ENCODE measurements around the gene HTR2B.
"Not testable (repeated sequence)": the region's sequence is repeated elsewhere in the genome, so short reads cannot be mapped to it uniquely, and the experiment has no call there.

HTR2B gene

DNA sequence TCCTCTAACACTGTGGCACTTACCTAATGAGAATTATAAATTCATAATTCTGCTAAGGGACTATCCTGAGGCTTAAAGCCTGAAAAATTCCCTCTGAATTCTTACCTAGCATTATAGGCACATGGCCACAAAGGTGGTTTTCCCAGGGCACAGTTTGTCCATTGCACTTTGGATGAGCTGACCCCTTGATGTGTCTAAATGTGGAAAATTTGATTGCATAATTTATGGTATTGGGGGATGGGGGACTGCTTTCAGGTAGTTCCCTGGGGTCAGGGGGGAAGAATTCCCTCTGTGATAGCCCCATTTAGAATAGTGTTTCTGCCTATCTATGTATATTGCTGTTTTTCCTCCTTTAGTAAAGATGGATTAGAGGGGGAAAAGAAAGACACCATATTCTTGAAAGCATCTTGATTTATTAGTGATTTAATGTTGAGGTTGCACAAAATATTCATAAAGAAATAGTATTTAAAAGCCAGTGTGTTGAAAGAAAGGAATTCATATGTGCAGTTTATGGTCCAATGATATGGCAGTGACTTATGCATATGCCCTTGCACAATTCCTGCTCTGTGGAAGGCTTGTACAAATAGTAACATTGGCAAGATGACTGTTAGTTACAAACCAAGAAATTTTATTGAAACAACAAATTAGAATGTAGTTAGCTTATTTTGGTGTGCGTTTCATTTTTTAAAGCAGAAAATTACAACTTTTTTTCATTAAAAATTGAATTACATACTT is 8.7 kb upstream of the HTR2B start:
- no peak for DNase-seq

DNA sequence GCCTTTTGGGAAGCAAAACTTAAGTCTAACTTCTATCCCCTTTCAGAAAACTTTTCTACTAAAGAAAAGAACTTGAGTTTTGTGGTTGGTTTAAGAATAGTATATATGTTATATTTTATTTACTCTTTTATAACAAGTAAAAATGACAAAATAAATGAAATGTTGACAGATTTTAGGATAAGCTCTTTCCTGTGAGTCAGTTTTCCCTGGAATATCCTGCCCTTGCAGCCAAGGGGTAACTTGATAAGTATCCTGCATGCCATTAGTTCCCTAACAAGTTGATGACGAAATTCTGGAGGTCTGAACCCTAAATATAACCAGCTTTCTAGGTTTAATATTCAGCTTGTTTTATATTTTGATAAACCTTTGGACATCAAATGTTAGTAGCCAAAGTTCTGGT is 7.3 kb upstream of the HTR2B start:
- no peak for DNase-seq

DNA sequence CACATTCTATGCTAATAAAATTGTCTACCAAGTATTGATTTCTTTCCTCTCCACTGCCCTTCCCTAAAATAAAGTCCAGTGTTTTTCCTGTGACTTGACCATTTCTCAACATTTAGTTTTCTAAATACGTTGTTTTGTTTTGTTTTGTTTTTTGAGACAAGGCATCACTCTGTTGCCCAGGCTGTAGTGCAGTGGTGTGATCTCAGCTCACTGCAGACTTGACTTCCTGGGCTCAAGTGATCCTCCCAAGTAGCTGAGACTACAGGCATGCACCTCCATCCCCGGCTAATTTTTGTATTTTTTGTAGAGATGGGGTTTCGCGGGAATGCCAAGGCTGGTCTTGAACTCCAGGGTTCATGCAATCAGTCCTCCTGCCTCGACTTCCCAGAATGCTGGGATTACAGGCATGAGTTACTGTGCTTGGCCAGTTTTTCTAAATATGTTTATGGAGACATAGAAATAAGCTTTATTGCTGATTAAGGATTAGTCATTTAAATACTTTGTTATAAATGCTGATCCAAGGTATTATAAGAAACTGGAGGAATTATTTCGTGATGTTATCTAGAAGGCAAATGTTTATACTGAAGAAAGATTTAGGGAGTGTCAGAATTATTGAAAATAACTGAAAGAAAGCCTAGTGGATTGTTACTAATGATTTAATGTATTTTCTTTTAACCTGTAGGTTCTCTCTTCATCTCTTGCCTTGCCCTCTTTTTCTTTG is 5.7 kb upstream of the HTR2B start:
- no peak for DNase-seq

DNA sequence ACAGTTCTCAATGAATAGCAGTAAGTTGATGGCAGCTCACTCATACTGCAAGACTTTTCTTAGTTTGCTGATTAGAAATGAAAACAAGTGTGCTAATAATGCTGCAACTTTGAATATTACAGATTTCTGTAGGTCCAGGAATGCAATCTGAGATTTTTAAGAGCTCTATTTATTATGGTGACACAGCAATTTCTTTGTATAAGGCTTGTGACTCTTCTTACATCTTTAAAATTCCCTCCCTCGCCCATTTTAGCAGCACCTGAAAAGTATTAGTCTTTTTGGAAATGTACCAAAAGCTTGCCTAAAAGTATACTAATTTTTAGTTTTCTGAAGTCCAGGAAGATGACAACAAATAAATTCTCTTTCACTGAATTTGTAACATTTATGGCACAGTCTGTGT is 4.4 kb upstream of the HTR2B start:
- DNase-seq, result no peak

DNA sequence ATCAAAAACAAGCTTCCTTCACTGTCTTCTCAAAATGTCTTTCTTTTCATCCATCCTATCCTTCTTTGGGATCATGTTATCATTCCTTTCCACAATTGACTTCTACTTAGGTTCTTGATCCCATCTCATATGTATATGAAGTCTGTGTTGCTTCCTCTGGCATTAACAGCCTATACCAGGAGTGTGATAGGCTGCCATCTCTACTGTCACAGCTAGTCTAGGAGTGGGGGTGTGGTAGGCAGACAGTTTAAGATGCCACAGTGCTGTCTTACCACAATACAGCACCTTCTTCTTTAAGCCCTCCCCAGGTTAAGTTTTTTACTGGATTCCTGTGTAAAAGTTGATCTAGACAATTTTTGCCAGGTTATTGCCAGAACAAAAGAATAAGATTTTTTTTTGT is 3.7 kb upstream of the HTR2B start:
- no peak for DNase-seq

DNA sequence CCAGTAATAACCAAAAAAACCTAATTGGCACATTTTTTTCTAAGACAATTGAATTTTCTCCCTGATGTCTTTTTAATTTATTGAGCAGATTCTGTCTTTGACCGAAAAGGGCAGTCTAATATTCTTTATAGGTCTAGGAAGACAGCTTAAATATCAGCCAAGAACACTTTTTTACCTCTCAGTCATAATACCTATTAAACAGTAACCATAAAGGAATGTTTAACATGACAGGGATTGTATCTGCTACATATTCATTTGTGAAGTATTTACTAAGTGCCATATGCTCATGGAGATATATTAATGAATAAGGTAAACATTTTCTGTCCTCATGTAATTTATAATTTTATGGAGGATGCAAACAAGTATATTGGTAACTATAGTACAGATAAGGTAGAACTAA is 3.1 kb upstream of the HTR2B start:
- no peak for DNase-seq

DNA sequence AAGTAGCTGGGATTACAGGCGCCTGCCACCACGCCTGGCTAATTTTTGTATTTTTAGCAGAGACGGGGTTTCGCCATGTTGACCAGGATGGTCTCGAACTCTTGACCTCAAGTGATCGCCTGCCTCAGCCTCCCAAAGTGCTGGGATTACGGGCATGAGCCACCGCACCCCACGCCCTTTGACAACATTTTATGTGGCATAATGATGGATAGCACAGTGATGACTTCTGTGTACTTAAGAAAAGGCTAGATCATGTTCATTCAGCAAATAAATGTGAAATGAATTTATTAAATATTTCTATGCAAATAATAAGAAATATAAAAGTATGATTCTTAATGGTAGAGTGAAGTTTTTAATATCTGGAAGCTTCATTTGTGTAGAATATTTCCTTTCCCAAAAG is 2.6 kb upstream of the HTR2B start:
- DNase-seq, result no peak

DNA sequence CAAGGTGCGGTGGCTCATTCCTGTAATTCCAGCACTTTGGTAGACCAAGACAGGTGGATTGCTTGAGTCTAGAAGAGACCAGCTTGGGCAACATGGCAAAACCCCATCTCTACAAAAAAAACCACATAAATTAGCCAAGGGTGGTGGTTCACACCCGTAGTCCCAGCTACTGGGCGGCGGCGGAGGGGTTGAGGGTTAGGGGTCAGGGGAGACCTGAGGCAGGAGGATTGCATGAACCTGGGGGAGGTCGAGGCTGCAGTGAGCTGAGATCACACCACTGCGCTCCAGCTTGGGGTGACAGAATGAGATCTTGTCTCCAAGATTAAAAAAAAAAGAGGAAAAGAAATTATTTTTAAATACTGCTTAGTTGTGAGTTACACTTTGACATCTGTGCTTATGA is 1.3 kb upstream of the HTR2B start:
- DNase-seq, result no peak

DNA sequence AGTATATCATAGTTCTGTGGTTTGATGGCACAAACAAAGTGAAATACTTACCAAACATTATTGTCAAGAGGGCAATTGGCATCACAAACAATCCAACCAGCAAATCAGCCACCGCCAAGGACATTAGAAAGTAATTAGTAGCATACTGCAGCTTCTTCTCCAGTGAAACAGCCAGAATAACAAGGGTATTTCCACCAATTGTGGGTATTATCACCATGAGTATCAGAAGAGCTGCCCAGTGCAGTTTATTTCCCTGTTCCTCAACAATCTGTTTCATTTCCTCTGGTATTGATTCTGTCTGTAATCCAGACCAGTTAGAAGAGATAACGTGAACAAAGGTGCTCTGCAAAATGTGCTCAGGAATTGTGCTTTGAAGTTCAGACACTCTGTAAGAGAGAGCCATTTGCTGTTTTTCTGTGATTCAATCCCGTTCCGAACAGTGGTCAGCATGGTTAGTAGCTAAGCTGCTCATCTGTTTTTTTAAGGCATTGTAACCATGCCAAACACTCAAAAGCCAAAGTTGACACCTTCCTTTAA is 1.4 kb downstream of the HTR2B start:
- no peak for DNase-seq

DNA sequence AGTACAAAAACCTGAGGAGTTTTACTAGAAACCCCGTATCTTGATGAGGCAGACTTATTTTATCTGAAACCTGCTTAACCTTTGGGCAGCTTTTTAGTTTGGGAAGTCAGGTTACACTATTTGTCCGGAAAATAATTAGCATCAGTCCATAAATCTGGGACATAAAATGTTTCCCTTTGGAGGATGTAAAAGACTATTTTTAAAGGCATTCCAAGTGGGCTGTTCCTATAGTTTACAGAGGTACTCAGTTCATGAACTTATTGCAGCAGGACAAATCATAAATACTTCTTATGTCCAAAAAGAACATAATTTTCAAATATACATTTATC is 6.3 kb downstream of the HTR2B start:
- no peak for DNase-seq

DNA sequence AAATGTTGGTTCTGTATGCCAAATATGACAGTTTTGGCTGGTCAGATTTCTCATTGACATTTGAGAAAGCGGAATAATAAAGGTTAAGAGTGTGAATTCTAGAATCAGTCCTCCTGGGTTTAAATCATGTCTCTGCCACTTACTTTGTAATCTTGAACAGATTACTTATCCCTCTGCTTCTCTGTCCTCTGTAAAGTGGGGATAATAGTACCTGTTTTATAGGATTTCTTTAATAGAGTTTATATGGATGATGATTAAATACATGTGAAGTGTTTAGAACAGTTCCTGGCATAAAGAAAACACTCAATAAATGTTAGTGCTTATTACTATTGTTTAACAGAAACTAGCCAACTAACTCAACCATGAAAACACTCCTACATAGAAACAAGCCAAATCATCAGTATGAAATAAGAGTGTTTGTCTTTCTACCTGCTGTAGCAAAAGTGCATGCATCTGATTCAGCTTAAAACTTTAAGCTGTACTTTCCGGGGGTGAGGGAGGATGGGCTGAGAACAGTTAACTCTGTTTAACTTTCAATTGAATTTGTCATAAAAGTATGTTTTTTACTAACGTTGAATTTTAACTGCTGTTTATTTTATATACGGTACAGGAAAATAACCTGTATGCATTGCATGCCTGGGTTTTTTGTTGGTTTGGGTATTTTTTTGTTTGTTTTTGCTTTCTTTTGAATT is 6.8 kb downstream of the HTR2B start:
- no peak for DNase-seq

DNA sequence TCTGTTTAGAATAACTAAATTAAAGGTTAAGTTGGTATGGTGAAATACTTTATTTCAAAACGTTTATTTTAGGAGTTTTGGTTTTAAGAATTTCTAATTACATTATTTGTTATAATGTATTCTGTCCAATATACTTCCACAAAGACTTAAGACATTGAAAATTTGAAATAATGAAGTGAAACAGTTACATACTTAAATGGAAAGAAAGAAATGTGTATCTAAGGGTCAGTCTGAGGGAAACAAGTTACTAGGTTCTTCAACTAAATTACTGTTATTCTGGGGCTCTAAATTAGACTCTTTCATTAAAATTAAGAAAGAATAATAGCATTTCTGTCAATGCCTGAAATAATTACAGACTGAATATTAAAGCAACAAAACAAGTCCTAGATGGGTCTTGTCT is 7.7 kb downstream of the HTR2B start:
- no peak for DNase-seq

DNA sequence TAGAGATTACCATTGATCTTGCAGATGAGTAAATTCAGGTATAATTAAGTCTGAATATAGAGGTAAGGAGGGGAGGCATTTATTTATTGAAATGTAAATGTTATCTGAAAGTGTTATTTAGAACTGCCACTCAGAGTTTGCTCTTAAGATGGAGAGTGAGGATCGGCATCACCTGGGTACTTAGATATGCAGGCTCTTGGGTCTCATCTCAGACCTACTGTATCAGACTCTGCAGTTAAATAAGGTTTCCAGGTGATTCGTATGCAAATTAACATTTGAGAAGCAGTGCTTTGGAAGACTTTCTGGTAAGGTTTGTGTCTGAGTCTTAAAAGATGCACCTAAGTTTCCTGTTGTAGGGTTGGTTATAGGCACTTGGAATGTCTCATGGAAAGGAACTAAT is 9.2 kb downstream of the HTR2B start:
- no peak for DNase-seq

DNA sequence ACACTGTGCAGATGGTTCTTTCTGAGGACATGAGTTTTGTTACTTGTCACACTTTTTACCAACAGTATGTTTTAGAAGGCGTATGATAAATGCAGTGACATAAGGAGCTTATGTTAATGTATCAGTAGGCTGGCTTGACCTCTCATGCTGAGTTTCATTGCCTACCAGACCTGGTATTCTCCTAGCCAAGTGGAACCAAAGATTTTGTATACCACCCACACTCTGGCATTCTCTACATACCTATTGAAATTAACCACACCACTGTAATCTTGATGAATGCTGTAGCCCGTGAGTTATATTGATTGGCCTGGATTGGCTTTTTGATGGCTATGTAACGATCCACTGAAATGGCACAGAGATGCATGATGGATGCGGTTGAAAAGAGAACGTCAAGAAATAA is 11.4 kb downstream of the HTR2B start:
- DNase-seq, result no peak

DNA sequence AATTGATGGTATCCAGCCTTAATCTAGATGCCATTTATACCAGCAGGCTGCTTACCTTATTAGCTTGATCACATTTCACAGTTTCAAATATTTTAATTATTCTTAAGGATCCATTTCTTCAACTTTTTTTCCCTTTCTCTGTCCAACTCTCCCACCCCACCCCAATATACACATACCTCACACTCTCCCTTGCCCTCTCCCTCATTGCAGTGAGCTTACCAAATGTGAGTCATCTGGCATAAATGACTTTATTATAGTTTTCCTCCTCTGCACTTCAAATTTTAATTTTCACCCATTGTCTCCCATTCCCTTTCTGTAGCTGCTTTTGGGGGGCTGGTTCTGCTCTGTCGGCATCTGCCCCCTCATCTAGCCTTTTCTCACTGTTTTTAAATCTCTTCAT is 12.9 kb downstream of the HTR2B start:
- DNase-seq, result no peak

DNA sequence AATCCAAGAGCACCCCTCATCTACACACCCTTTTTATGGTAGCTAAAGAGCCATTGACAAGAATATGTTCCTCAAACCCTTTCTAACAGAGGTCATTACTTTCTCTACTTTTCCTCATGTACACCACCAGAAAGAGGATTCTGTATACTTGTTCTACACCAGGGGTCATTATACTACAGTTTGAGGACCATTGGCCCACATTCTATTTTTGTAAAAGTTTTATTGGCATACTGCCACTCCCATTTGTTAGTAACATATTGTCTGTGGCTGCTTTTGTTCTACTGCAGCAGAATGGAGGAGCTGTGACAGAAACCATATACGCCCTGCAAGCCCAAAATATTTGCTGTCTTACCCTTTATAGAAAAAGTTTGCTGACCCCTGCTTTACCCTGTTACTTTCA is 14.3 kb downstream of the HTR2B start:
- DNase-seq, result no peak

DNA sequence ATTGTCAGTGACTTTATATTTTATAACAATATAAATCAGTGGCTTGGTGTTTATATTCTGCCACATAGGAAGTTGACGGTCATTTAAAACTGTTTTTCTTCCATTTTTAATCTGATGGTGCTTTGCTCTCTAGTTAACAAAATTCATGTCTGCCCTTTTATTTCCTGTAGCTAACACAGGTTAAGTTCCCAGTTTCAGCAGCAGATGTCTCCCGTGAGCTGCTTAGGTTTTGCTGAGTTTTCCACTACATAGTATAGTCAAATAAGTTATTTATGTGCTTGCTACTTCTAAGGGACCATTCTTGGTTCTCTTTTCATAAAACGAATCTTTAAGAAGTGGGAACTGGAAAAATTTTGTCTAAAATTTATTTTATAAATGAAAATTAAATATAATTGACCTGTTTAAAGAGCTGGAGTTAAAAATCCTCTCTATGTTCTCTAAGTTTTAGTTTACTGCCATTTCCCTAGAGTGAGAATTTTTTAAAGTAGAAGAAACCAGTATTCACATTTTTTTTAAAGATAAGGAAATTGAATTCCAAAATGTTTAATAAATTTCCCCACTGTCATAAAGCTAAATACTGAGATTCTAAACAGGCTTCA is 20.6 kb downstream of the HTR2B start:
- DNase-seq, result peak; percentile 23

DNA sequence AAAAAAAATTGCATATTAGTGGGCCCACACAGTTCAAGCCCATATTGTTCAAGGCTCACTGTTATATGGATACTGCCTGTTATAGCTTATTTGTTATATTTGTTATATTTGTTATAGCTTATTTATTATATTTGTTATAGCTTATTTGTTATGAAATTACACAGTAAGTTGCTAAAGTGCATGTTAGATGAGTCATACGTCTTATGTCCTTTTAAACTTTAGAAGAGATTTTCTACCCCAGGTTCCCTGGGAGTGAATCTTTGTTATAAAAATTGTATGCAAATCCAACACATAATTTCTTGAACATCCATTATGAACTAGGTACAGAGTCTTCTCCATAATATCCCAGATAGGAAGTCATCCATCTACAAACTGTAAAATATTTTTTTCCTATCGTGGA is 22.1 kb downstream of the HTR2B start:
- no peak for DNase-seq

DNA sequence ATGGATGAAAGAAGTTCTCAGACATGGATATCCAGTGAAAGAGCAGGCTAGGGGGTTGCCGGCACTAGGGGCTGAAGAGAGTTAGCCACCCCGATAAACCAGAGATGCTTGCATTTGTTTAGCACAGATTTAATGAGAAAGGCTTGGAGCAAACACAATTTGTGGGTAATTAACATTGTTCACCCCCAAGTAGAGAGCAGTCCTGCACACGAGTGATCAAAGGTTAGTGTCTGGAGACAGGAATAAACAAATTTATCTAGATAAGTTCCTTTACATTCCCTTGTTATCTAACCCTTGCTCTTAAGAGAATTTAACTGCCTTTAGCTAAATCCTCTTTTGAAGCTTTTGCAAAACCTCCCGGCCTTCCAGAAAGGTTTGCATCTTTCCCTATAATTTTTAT is 23.9 kb downstream of the HTR2B start:
- no peak for DNase-seq

DNA sequence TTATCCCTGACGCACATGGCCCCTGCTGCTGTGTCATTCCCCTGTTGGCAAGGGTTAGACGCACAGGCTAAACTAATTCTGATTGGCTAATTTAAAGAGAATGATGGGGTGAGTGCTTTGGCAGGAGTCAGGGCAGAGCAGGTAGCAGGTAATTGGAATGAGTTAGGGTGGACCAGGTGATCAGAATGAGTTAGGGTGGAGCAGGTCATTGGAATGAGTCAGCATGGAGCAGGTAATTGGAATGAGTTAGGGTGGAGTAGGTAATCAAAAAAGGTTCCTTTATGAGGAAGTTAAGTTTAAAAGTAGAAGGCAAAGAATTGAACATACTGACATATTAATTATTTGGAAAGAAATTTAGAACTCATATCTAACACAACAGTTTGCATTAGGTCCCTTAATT is 24.5 kb downstream of the HTR2B start:
- not testable (repeated sequence) for DNase-seq

DNA sequence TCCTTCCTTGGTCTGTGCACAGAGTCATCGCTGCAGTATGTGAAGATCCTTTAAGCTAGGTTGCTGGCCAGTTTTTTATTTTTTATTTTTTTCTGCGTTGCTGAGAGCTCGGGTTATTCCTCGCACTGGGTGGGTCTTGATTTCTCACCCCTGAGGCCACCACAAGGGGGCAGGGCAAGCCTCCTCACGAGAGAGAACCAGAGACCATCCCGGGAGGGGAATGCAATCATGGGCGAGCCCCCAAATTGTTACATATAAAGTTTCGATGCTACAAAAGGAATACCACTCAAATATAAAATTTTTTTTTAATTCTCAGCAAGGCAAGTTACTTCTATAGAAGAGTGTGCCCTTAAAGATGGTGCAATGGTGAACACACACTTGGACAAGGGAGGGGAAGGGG is 24.9 kb downstream of the HTR2B start:
- DNase-seq, result no peak

DNA sequence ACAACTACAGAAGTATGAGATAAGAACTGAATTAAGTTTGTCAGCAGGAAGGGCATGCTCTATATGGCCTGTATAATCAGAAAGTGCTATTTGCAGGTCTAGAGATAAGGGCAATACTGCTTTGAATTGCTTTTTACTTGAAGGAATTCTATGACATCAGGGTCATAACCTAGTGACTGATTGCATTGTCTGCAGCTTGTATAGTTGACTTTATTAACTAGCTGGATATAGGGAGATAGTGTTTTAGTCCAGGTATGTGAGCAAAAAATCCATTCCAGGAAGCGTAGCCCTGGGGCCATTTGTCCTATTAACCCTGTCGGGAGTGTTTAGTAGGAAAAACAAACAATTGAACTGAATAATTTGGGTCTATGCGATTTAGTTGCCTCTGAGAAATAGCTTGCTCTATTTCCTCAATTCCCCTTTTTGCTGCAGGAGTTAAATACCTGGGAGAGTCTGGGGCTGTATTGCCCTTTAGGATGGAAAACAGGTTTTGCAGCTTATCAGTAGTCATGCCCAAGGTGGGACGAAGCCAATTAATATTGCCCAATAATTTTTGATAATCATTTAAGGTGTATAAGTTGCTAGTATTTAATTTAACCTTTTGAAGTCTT is 30.0 kb downstream of the HTR2B start:
- DNase-seq, result no peak

DNA sequence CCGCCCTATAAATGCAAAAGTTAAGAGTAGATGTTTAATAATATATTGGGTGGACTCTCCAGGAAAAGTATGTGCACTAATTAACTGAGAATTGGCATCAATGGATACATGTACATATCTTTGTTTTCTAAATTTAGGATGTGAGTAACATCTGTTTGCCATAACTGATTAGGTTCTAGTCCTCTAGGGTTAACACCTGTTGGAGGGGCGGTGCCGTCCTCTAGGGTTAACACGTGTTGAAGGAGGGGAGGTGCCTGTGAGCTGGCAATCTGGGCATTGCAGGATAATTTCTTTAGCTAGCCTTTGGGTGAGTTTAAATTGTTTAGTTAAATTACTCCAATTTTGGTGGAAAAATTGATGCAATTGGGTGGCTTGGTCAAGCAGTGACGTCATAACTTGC is 30.9 kb downstream of the HTR2B start:
- DNase-seq, result no peak

All from DMS153 (cell line).